Measurements from ENCODE around the gene IL1RN. TPM values are rescaled to one million over a fixed set of nuclear protein-coding genes. Genes with fewer than 3 reads are reported as not detected.

IL1RN gene
- total and polyA plus RNA-seq, 2 of the 4 experiments (the other 2 are of a cell fraction): not detected

- ATAC-seq (ENCODE audit: low read depth): no peak
- no peak overlapping the region for H2BK5ac ChIP-seq (ENCODE audit: low read depth, low read length, poor library complexity, severe bottlenecking)
- no peak overlapping the region for H3K23ac ChIP-seq (ENCODE audit: low read depth, low read length)
- no peaks in the 10 kb centered on the region for H3K9me1 ChIP-seq (ENCODE audit: insufficient read depth, low read length)
- no peaks in the 10 kb centered on the region for H3K9me3 ChIP-seq (ENCODE audit: control insufficient read depth, insufficient read depth, low read length)
- no peak overlapping the region for H2BK20ac ChIP-seq (ENCODE audit: low read depth, low read length)
- no peak overlapping the region for H2AK5ac ChIP-seq (ENCODE audit: low read depth, low read length)
- in situ Hi-C loops (cut with MboI; ENCODE audit: low sequenced_read_pairs) (no loop called here), intact Hi-C loops (cut with micrococcal nuclease) (no loop called here), dilution Hi-C loops (cut with HindIII; ENCODE audit: low sequenced_read_pairs, unreplicated experiment) (no loop called here)
- no peak for DNase-seq
- no peaks in the 10 kb centered on the region for H3K36me3 ChIP-seq (ENCODE audit: control insufficient read depth, insufficient read depth, low read length)
- H3K27me3 ChIP-seq (ENCODE audit: control insufficient read depth, insufficient read depth, low read length): peaks cover 23% of the 10 kb centered on the region
- H3K4me2 ChIP-seq (ENCODE audit: low read depth, low read length): no peak overlapping the region
- H3K14ac ChIP-seq (replicated peaks; ENCODE audit: low read depth, low read length): no peak overlapping the region
- no peak overlapping the region for H3K56ac ChIP-seq (ENCODE audit: extremely low read depth, insufficient read depth, low read length)
- H3K9ac ChIP-seq (ENCODE audit: low read depth, low read length): no peak overlapping the region
- no peak overlapping the region for H3K4me3 ChIP-seq (ENCODE audit: insufficient read depth, low read depth, low read length)
- H3K27ac ChIP-seq (ENCODE audit: insufficient read depth, low read length): no peak overlapping the region
- H4K91ac ChIP-seq (ENCODE audit: insufficient read depth, low read depth, low read length): no peak overlapping the region
- no peaks in the 10 kb centered on the region for H3K79me1 ChIP-seq (ENCODE audit: low read depth in 1 of 2, low read length in 2 of 2)
- H3K4ac ChIP-seq (ENCODE audit: low read depth, low read length): no peak overlapping the region
- no TSS peak for BruUV-seq (replicated peaks)
- no peak overlapping the region for H4K5ac ChIP-seq (ENCODE audit: low read depth, low read length)
- ChIA-PET CTCF (interaction anchor here (0.6 kb wide), 1 partner anchor 23 kb away, joined by 5 read pairs; no protein-coding TSS in a partner anchor), POLR2A (ENCODE audit: unreplicated experiment) (no interaction called here)
- H4K20me1 ChIP-seq (ENCODE audit: insufficient read depth, low read length): no peaks in the 10 kb centered on the region
- TF ChIP-seq CTCF (conservative IDR thresholded peaks at IDR 0.05; ENCODE audit: low read depth, low read length): no peak
- no peak for TF ChIP-seq CHD1 (IDR thresholded peaks at IDR 0.05; ENCODE audit: low read depth, low read length)
- no peak for TF ChIP-seq POLR2A (IDR thresholded peaks at IDR 0.05; ENCODE audit: low read depth, low read length)
- TF ChIP-seq SMC3 (IDR thresholded peaks at IDR 0.05; ENCODE audit: low read depth, low read length): no peak
- no CpG with 5 or more reads among the region's 5 CpGs for WGBS, 2 experiments (ENCODE audit: extremely low coverage in 2 of 2, insufficient read length in 1 of 2)
- H2AFZ ChIP-seq (replicated peaks; ENCODE audit: low read length, poor library complexity): no peak overlapping the region
- H3K4me1 ChIP-seq (ENCODE audit: control insufficient read depth, insufficient read depth, low read length): no peaks in the 10 kb centered on the region; the same call in 1 of the 2 replicates
- no peak overlapping the region for H2AK9ac ChIP-seq (replicated peaks; ENCODE audit: low read depth, low read length, poor library complexity)
- H2BK120ac ChIP-seq (ENCODE audit: low read depth, low read length): no peak overlapping the region
- H2BK15ac ChIP-seq (ENCODE audit: low read depth, low read length): no peak overlapping the region
- no peak overlapping the region for H3K18ac ChIP-seq (ENCODE audit: low read depth, low read length)
- no peak overlapping the region for H4K8ac ChIP-seq (ENCODE audit: low read depth in 2 of 2, low read length in 2 of 2)
These were observed 33.6 kb downstream of the IL1RN start for GRCh38 chr2:113160962-113161361.

Measured in IMR-90 (cell line).